DMS114 treated with DMSO at 0.1 percent for 48 hours (cell line): ENCODE measurements around the gene TMEM30A.
A peak's percentile ranks its signal among the peaks of the same experiment; 100 is the strongest.

Experiments used
- DNase-seq: peaks from one replicate; lab custom pipeline; 2025; ENCODE audit not compliant: unreplicated experiment; lab: John Stamatoyannopoulos, UW

TMEM30A gene

DNA sequence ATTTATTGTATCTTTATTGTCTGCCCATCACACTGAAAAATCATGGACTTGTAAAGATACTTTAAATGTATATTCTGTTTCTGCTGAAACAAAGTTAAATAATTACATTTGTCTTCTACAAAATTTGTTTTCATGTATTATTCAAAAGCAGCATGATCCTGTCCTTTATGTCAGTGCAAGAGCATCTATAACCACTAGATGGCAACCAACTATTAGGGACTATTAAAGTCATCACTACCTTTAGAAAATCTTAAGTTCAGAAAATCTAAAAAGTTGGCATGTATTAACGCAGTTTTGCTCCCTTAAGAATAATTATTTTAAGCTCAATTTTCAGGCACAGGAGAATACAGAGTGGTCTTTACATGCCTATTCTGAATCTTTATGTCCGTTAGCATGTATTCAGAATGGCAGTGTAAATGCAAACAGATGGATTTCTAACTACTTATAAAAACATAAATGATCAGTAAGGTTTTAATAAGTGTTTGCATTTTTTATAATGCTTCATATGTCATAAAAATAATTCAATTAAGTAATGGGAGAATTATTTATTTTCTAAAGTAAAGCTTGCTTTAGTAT lies 17.8 kb downstream of the TMEM30A start:
- DNase-seq: peak; percentile 27

DNA sequence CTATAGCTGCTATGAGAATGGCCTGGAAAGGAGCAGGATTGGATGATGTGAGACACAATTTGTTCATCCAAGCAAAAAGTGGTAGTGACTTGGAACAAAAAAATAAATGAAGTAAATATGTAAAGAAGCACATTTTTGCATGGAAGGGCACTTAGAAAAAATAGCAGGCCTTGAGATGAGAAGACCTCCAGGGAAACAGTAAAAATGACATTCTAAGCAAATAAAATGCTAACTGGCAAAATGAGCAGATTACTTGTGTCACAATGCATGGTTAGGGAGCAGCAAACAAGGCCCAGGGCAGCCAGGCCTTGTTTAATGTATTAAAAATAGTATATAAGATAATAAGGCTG lies 21.2 kb downstream of the TMEM30A start:
- no peak for DNase-seq

DNA sequence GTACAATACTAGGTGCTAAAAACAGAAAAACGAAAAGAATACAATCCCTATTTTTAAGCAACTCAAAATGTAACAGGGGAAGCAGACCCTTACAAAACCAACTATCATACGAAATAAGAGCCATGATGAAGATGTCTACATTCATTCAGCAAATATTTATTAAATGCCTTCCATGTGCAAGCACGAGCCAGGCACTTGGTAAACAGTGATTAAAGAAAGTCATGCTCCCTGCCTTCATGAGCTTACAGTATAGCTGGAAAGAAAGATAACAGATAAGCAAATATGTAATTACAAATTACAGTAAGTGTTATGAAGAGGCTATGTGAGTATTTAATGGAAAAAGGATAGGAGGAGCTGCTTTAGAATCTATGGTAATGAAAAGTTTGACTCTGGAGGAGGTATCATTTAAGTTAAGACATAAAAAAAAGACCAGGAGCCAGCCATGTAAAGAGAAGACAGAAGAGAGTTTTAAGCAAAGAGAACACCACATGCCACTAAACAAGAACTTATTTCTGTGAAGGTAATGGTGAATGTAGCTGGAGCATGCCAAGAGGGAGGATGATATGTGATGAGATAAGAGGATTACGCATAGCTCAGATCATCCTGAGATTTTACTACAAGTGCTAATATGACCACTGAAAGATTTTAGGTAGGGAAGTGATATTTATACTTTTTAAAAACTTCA lies 21.7 kb downstream of the TMEM30A start:
- DNase-seq: no peak

DNA sequence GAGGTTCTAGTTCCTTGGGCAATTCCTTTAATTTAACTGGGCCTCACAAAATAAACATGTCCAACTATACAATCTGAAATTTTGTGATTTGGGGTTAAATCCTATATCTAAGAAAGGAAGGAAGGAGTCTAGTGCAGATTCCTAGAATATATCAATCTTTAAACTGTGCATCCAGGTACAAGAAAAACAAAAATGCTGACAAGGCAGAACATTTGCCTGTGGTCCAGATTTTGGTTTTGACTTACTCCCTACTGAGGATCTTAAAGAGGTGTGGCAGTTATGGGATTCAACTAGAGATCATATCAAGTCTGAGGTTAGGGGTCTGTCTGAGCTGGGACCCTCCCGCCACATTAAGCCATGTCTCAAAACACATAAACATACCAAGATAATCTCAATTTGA lies 23.3 kb downstream of the TMEM30A start:
- DNase-seq: no peak

DNA sequence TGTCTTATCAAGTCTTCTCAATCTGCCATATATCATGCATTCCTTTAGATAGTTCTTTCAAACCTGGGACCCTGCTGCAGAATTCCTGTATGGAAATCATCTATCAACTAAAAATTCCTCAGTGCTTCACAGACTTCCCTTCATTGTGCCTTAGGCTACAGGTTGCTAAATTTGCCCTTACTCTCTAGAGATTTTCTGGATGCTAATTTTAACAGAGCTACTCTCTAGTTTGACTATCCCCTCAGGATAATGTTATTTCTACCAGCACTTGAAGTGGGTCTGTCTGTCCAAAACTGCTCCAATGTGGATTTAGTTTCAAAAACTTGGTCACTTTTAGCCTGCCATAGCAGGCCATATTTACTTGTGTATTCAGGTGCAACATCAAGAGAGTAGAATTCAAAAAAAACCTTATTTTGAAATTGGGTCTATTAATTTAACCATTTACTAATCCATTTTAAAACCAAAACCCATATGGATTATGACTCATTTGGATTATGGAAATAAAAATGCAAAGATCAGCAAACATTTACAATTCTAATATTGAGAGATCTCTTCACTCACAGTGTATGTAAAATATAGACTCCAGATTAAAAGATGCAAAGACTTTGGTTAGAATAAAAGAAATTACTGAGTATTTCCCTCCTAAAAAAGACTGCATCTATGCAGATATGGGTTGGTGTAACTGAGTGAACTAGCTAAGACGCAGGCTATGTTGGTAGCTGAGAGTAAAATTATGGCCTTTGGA lies 27.1 kb downstream of the TMEM30A start:
- DNase-seq: no peak

DNA sequence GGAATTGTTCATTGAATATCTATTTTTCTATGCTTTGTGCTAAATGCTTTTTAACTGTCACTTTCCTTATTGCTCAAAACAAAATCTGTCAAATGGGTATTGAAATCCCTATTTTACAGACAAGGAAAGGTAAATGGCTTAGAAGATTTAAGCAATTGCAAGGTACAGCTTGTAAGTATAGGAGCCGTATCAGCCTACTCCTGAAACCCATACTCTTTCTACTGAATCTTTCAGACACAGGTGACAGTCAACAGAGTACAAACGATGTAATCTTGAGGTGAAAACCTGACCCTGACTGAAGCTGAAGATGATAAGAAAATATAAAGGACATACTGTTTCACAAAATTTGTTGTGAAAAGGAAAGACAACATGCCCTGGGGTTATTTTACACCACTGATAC lies 34.0 kb downstream of the TMEM30A start:
- no peak for DNase-seq

DNA sequence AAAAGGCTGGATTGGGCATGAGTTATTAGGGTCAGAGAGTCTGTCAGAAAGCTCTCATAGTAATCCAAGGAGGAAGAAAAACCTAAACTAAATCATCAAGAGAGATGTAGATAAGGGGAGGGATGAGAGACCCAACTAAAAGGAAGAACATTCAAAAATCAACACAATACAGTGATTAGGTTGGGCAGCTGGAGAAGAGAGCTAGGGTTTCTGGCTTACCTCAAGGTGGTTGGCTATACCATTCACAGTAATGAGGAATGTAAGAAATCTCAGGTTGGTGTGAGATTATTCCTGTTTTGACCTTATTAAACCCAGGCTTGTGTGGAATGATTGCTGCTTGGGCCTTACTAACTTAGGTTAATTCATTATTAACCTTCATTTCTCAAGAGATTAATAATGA lies 34.8 kb downstream of the TMEM30A start:
- no peak for DNase-seq

DNA sequence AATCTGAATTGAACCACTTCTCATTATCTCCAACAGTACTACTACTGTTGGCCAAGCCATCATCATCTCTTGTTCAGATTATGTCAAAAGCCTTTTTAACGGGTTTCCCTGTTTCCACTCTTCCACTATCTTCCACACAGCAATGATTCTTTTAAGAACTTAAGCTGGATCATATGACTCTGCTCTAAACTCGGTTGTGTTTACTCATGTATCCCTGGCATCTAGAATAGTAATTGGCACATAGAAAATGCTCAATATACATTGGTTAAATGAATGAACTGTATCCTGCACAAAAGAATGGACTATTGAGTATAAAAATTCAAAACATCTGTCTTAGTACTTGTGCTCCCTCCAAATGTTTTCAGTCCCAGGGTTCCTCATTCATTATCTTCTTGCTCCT lies 38.2 kb downstream of the TMEM30A start:
- no peak for DNase-seq

DNA sequence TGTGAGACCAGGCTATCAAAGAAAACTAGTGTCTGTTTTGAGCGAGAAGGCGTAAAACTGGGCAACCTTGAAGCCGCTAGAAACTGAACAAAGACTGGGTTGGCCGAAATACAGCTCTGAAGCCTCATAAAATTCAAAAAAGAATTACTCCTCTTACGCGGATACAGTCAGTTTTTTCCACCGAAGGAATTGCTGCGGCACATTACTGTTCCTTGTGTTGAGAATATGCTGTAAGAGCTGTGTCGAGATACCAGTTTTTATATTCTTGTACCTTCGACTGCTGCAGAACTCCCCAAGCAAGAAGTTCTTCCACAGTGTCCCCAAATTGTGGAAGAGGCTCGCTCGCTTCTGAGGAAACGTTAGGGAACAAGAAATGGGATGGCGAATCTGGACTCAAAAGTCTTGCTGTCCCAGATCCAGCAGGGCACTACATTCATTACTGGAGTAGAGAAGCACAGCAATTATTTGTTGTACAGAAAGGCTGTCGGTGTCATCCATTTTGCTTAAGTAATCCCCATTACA lies 40.5 kb downstream of the TMEM30A start:
- no peak for DNase-seq

DNA sequence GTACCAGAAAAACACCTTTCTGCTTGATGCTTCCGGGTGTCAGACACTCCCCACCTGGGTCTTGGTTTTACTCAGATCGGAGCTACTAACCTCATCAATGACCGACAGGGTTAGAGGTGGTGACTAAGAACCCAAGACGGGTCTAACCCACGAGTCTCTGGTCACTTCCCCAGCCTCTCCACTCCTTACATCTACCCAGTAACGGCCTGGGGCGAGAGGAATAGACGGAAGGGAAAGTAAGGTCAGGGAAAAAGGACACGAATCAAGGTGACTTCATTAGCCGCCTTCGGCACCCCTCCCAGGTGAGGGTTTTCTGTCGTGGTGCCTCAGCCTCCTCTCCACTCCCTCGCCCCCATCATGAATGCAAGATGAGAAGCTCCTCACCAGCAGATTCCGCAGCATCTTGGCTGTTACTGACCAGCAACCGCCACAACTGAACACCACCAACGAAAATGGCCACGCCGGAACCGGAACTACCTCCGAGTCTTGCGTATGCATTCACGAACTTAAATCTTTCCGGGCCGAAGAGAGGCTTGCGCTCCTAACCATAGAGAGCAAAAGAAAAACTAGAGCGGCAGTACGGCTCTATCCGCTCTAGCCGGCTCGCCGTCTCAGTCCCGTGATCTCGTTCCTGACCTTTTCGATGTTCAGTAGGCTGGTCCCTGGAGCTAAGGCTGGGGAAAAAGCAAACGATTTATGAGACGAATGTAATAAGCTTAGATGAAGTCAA lies 41.1 kb downstream of the TMEM30A start, which contains the start of gene COX7A2:
Gene COX7A2 (minus strand): TSS at position 469 of the 730 bp plus-strand sequence. CDS start 67 bp downstream, at position 402.
- DNase-seq: peak; percentile 97

DNA sequence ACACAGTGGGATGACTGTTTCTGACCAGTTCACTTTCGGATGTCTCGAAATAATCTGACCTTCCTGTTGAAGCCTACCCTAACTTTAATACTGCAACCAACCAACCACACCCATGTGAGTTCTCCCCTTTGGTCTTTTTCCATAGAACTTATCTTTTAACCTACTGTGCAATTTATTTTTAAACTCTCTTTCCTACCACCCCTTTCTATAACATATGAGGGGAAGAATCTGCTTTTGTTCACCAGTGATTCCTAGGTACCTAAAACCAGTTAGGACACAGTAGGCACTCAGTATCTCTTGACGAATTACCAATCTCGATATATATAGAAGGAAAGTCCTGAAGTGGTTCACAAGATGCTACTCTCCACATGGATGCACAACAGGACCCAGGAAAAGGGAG lies 48.0 kb downstream of the TMEM30A start:
- no peak for DNase-seq

DNA sequence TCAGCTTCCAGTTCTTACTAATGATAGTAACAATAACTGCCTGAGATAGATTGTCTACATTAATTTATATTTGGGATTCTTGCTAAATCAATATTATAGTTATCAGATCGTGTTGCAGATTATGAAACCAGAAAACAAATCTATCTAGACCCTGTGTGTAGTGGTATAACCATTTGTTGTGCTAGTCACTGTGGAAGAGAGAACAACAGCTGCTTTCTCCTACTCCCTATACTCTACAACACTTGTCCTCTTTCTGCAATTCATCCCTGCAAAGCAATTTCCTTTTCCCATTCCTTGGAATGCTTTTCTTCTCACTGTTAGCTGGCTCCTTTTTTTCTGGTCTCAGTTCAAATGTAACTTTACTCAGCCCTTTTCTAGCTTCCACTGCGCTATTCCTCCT lies 49.3 kb downstream of the TMEM30A start:
- no peak for DNase-seq

DNA sequence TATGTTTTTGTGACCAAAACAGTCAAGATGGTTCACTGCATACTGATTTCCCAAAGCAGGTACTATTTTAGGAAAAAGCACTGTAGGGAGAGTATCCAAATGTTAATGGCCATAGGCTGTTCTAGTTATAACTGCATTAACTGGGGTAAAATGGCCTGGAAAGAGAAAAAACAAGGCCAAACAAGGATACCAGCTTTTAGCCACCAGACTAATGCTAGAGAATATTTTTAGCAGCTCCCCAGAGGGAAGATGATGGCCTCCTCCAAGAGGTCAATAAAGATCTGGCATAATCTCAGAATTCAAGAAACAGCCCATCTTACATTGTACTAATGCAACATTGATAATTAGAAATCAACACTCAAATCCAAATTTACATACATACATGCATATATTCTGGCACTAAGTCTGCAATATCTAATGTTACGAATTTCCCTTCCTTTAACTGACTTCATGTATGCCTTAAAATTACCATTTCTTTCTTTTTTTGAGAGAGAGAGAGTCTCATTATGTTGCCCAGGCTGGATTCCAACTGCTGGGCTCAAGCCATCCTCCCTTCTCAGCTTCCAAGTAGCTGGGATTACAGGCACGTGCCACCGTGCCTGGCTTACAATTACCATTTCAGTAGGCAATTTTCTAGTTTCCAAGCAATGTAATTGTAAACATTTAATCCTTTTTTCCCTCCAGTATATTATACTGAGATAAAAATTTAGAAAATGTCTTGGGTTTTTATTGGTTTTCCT lies 50.3 kb downstream of the TMEM30A start:
- DNase-seq: no peak

DNA sequence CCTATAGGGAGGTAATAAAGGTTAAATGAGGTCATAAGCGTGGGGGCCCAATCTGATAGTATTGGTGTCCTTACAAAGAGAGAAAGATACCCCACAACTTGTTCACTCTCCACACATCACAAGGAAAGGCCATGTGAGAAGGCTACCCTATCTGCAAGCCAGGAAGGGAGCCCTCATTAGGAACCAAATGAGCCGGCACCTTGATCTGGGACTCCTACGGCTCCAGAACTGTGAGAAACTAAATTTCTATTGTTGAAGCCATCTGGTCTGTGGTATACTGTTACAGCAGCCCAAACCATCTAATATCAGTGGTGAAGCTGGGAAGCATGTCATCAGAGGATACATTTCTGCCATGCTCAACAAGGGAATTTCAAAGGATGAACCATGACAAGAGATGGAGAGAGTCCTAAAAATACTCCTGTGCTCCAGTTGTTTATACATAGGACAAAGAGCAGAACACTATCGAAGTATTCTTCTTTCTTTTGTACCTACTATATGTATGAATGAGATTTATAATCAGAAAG lies 51.4 kb downstream of the TMEM30A start:
- DNase-seq: no peak

DNA sequence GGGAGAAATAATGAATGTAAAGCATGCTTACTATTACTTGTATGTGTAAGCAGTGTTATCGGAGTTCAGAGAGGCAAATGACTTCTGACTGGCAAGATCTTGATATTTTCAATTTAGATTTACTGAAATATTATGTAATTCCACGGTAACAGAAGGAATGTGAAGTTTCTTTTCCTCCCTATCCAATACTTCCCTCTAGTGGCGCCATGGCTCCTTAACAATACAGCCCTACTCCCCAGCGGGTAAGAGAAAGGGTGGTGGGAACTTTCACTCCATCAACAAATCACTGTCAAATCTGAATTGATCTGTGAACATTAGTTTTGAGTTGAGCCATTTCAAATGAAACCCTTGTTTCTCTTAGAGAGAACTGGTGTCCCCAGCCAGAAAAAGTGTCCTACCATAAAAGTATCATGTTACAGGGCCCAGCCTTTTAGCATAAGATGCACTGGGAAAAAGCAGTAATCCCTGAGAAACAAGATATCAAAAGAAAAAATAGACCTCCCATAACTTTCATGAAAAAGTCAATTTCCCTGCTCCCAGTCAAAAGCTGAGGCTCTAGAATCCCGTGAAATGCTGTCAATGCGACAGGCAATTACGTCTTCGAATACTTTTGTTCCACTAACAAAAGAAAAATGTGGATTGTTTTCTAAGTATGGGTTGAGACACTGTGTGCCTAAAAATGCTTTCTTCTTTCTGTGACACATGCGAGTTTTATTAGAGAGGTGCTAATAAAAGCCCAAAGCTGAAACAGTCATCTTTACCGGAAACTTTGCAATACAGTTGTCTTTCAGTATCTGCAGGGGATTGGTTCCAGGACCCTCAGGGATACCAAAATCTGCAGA lies 53.9 kb downstream of the TMEM30A start:
- peak; percentile 49 for DNase-seq

DNA sequence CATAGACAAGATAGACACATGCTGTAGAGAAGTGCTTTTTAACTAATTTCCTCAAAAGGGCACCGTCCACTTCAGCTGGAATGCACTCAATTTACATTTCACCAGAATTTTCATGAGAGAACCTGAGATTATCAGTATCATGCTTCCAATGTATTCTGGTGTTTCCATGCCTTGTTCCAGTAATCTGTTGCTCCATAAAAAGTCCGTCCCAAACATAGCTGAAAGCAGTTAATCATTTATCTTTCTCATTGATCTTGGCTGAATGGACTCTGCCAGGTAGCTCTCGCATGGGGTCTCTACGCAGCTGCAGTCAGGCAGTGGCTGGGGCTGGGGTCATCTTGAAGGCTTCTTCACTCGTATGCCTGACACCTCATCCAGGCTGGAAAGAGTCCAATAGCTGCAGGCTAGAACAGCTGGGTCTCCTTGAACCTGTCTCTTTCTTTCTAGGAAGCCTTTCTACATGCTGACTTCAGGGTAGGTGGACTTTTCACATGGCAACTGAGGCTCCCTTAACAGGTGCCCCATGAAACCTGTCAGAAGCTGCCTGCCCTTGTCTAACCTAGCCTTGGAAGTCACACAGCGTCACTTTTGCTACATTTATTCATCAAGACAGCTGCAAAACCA lies 60.2 kb downstream of the TMEM30A start:
- DNase-seq: no peak

DNA sequence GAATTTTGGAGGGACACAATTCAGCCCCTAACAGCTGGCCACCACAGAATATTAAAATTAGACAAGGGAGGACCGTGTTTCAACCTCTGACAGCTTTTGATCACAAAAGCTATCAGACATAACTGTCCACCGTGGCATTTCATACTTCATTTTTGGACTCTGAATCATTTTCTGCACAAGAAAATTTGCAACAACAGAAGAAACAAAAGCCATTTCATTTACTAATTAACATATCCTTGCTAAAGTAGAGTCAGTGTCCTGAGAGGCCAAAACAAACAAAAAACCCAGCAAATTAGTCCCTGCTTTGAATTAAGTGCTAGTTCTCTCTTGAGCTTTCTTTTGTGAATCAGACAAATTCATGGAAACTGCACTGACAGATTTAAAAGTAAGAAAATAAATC lies 61.2 kb downstream of the TMEM30A start:
- DNase-seq: no peak

DNA sequence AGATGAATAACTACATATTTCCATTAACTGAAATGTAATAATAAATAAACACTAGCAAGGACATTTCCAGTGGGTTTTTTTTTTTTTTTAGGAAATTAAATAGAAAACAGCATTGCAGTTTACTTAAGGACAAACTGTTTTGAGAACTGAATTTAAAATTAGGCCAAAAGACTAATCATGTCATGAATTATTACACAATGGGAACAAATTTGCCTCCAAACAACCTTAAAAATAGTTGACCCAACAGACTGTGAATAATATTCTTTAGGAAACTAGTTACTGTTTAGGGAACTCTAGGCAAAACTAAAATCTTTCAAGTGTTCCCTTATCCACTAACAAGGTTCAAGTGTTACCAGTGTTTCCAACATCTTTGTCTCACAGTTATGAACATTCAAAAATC lies 62.3 kb downstream of the TMEM30A start:
- DNase-seq: no peak

DNA sequence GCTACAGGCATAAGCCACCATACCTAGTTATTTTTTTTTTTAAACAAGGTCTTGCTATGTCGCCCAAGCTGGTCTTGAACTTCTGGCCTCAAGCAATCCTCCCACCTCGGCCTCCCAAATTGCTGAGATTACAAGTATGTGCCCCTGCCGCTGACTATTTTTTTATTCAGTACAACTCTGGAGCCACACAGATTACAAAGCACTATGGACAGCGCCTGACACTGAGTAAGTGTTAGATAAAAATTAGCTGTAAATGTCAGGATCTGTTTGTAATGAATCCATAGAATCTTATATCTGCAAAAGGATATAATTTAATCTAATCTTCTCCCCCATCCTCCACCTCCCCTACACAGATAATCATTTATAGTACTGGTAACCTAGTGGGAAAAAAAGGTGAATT lies 63.5 kb downstream of the TMEM30A start:
- DNase-seq: no peak
